Panc1 (cell line): ENCODE data around the gene OR4K17.

Experiments
- CTCF ChIP-seq: fragments of 450-650 bp; IDR thresholded peaks from 2 replicates; pipeline ENCODE4 v1.5.1; 2017; ENCODE audit warnings: mild to moderate bottlenecking
- POLR2AphosphoS5 ChIP-seq: IDR thresholded peaks from 2 replicates; pipeline ENCODE4 v1.6.1; 2012; ENCODE audit warnings: mild to moderate bottlenecking, low read depth, low read length, moderate library complexity
- REST ChIP-seq, 2 experiments: IDR thresholded peaks; 2 replicates each; pipeline ENCODE4 v1.6.1; 2011 to 2012; ENCODE audit warnings: low read depth in 2 of 2, control low read depth in 1 of 2, low read length in 1 of 2, mild to moderate bottlenecking in 1 of 2, moderate library complexity in 1 of 2; ENCODE audit not compliant: insufficient read depth in 1 of 2
- SIN3A ChIP-seq: IDR thresholded peaks from 2 replicates; pipeline ENCODE4 v1.6.1; 2012; ENCODE audit warnings: low read depth, mild to moderate bottlenecking, low read length, moderate library complexity, borderline replicate concordance; ENCODE audit not compliant: insufficient read depth
- TCF7L2 ChIP-seq: IDR thresholded peaks from 2 replicates; pipeline ENCODE4 v1.6.1; 2011; ENCODE audit warnings: mild to moderate bottlenecking, low read depth, low read length, inconsistent platforms

- TF ChIP-seq SIN3A (no peak), CTCF (no peak), POLR2AphosphoS5 (no peak), REST (IDR thresholded peaks at IDR 0.05; ENCODE audit: insufficient read depth in 1 of 2, low read depth in 2 of 2, low read length in 1 of 2) (no peak), TCF7L2 (no peak)
Measured at GRCh38 chr14:20112321-20112720, 1.8 kb downstream of the OR4K17 start.
